BE2C (cell line): ENCODE data around the gene P2RY8.

ENCODE experiments used
- DNase-seq: peaks from one replicate; pipeline ENCODE4 v3.0.0-alpha.2; 2020
- H3K27me3 ChIP-seq: fragments of 250-450 bp; sonication (Bioruptor Pico); 2 replicates; pipeline ENCODE4 v1.5.1; 2020; ENCODE audit warnings: mild to moderate bottlenecking
- H3K36me3 ChIP-seq: fragments of 250-450 bp; sonication (Bioruptor Pico); 2 replicates; pipeline ENCODE4 v1.5.1; 2020; ENCODE audit warnings: mild to moderate bottlenecking
- H3K4me1 ChIP-seq: fragments of 250-450 bp; sonication (Bioruptor Pico); 2 replicates; pipeline ENCODE4 v1.5.1; 2020
- H3K4me3 ChIP-seq: 2 replicates; pipeline ENCODE4 v1.5.1; 2011; ENCODE audit warnings: low read depth, low read length
- H3K9me3 ChIP-seq: fragments of 250-450 bp; sonication (Bioruptor Pico); 2 replicates; pipeline ENCODE4 v1.5.1; 2020
- CTCF ChIP-seq: IDR thresholded peaks from 2 replicates; pipeline ENCODE4 v1.5.1; 2012; ENCODE audit warnings: mild to moderate bottlenecking, low read depth, low read length

P2RY8 gene

GRCh38 chrX:1466971-1467561 lies 69.9 kb downstream of the P2RY8 start:
- Histone ChIP-seq H3K36me3 (no peaks in the 10 kb centered on the region), H3K4me1 (no peaks in the 10 kb centered on the region), H3K27me3 (no peaks in the 10 kb centered on the region), H3K4me3 (no peak overlapping the region), H3K9me3 (no peaks in the 10 kb centered on the region)
- no peak for TF ChIP-seq CTCF
- DNase-seq: no peak

- no peaks in the 10 kb centered on the region for H3K9me3 ChIP-seq
- H3K36me3 ChIP-seq: no peaks in the 10 kb centered on the region
- no peaks in the 10 kb centered on the region for H3K27me3 ChIP-seq
- DNase-seq: no peak
- no peaks in the 10 kb centered on the region for H3K4me1 ChIP-seq
- TF ChIP-seq CTCF: no peak
- H3K4me3 ChIP-seq: no peak overlapping the region
Measured at GRCh38 chrX:1466232-1466661, 70.7 kb downstream of the P2RY8 start.

GRCh38 chrX:1465286-1466231 lies 71.4 kb downstream of the P2RY8 start:
- Histone ChIP-seq H3K27me3 (no peaks in the 10 kb centered on the region), H3K9me3 (no peaks in the 10 kb centered on the region), H3K4me1 (no peaks in the 10 kb centered on the region), H3K4me3 (no peak overlapping the region), H3K36me3 (no peaks in the 10 kb centered on the region)
- TF ChIP-seq CTCF: no peak
- no peak for DNase-seq

- H3K36me3 ChIP-seq: no peaks in the 10 kb centered on the region
- no peak overlapping the region for H3K4me3 ChIP-seq
- no peak for TF ChIP-seq CTCF
- H3K4me1 ChIP-seq: no peaks in the 10 kb centered on the region
- no peaks in the 10 kb centered on the region for H3K27me3 ChIP-seq
- DNase-seq: no peak
- H3K9me3 ChIP-seq: no peaks in the 10 kb centered on the region
Measured at GRCh38 chrX:1464971-1465285, 72.1 kb downstream of the P2RY8 start.

- H3K27me3 ChIP-seq: no peaks in the 10 kb centered on the region
- H3K4me1 ChIP-seq: no peaks in the 10 kb centered on the region
- no peak for DNase-seq
- TF ChIP-seq CTCF: no peak
- H3K4me3 ChIP-seq: no peak overlapping the region
- H3K9me3 ChIP-seq: no peaks in the 10 kb centered on the region
- H3K36me3 ChIP-seq: no peaks in the 10 kb centered on the region
Measured at GRCh38 chrX:1464041-1464970, 72.7 kb downstream of the P2RY8 start.
